ENCODE results near the gene NEK3.
"Not testable (repeated sequence)": the region's sequence is repeated elsewhere in the genome, so short reads cannot be mapped to it uniquely, and the experiment has no call there.

The NEK3 gene

GRCh38 chr13:52187029-52187423 is 27.6 kb upstream of the NEK3 start:
- no peak for DNase-seq (ENCODE audit: low read depth in 1 of 2, low spot score in 1 of 2)
- TF ChIP-seq JUND (IDR thresholded peaks at IDR 0.05; ENCODE audit: low read depth) = no peak
- in situ Hi-C loops (cut with HindIII; ENCODE audit: low pct_unique_long_range_greater_than_20kb, low sequenced_read_pairs) = no loop called here

- in situ Hi-C loops (cut with HindIII; ENCODE audit: low pct_unique_long_range_greater_than_20kb, low sequenced_read_pairs); DNase-seq (ENCODE audit: low read depth in 1 of 2, low spot score in 1 of 2): not testable (repeated sequence)
Observed at GRCh38 chr13:52181316-52181954, 22.0 kb upstream of the NEK3 start.

DNA sequence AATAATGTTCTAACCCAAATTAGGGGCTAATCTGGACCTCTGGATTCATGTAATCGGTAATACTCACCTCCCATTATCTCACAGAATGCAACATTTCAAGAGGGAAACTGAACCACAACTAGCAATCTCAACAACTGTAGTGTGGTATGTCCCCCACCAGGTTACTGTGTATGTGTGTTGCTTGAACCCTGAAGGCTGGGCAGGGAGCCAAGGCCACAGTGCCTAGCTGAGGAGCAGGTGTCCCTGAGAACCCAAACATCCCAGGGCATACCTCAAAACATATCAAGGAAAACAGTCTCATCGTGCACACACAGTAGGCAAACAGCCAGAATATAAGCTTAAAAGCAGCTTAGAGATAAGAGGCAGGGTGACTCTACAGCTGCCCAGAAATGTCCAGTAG is 20.5 kb upstream of the NEK3 start:
- TF ChIP-seq JUND (IDR thresholded peaks at IDR 0.05; ENCODE audit: low read depth) = no peak
- in situ Hi-C loops (cut with HindIII; ENCODE audit: low pct_unique_long_range_greater_than_20kb, low sequenced_read_pairs) = no loop called here
- no peak for DNase-seq (ENCODE audit: low read depth in 1 of 2, low spot score in 1 of 2)

DNA sequence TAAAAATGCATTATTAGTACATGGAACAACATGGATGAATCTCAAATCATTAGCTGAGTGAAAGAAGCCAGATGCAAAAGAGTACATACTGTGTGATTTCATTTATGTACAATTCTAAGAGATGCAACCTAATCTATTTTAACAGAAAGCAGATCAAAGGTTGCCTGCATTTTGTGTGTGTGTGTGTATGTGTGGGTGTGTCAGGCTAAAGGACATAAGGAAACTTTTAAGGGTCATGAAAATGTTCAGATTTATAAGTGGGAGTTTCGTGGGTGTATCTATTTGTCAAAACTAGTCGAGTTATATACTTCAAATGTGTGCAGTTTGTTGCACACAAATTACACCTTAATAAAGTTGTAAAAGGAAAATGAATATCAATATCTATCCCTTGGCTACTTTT is 17.9 kb upstream of the NEK3 start:
- no peak for DNase-seq (ENCODE audit: low read depth in 1 of 2, low spot score in 1 of 2)
- in situ Hi-C loops (cut with HindIII; ENCODE audit: low pct_unique_long_range_greater_than_20kb, low sequenced_read_pairs) = no loop called here
- no peak for TF ChIP-seq JUND (IDR thresholded peaks at IDR 0.05; ENCODE audit: low read depth)

- in situ Hi-C loops (cut with HindIII; ENCODE audit: low pct_unique_long_range_greater_than_20kb, low sequenced_read_pairs); DNase-seq (ENCODE audit: low read depth in 1 of 2, low spot score in 1 of 2): not testable (repeated sequence)
Observed at GRCh38 chr13:52173970-52174369, 14.6 kb upstream of the NEK3 start.

DNA sequence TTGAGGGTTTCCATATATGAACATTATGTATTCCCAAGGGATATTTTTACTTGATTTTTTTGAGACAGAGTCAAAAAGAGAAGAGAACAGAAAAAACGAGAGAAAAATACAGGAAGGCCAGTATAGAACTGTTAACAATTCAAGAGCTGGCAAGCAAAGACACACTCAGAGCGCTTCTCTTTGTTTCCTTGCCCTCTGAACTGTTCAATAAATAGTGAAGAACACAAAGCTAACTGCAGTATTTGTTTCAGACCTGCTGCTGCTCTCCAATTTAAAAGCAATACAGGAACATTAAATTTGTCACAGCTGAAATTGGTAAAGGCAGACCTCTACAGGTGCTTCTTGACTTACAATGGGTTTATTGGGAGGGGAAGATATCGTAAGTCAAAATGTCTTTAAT is 14.0 kb upstream of the NEK3 start:
- in situ Hi-C loops (cut with HindIII; ENCODE audit: low pct_unique_long_range_greater_than_20kb, low sequenced_read_pairs) = no loop called here

DNA sequence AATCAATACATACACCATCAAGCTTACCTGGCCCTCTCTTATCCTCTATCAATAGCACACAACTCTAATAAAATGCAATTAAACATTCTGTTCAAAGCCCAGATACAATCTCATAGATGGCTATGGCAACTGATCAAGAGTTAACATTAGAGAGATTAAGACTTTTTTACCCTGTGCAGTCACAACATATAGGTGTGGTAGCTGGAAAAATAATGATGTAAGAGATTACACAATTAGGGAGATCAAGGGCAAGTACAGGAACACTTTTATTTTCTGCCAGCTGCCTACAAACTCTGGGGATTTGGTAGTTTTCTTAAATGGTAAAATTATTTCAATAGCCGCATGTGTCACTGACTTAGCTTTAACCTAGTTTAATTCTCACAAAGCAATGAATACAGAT is 12.3 kb upstream of the NEK3 start:
- in situ Hi-C loops (cut with HindIII; ENCODE audit: low pct_unique_long_range_greater_than_20kb, low sequenced_read_pairs); DNase-seq (ENCODE audit: low read depth in 1 of 2, low spot score in 1 of 2): not testable (repeated sequence)

More for the DNA sequence above, 14.0 kb upstream of the NEK3 start:
- DNase-seq (ENCODE audit: low read depth in 1 of 2, low spot score in 1 of 2) = no peak
- no peak for TF ChIP-seq JUND (IDR thresholded peaks at IDR 0.05; ENCODE audit: low read depth)

GRCh38 chr13:52170828-52171391 is 11.5 kb upstream of the NEK3 start:
- DNase-seq (ENCODE audit: low read depth in 1 of 2, low spot score in 1 of 2) = not testable (repeated sequence)

DNA sequence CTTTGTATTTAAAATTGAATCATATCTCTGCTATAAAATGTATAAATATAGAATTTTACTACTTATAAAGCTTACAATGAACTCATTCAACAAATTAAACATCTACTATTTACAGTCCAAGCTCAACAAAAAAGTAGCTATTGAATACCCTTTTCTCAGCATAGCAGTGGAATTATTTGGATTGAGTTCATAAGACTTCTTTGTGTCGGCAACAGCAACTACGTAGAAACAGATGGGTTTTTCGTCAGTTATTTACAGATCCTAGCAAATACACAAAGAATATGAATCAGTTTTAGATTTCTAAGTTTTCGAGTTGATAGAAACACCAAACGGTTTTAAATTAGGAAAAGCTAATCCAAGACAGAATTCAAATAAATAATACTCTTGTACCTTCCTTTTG is 10.4 kb upstream of the NEK3 start:
- in situ Hi-C loops (cut with HindIII; ENCODE audit: low pct_unique_long_range_greater_than_20kb, low sequenced_read_pairs) = no loop called here
- TF ChIP-seq JUND (IDR thresholded peaks at IDR 0.05; ENCODE audit: low read depth) = no peak
- no peak for DNase-seq (ENCODE audit: low read depth in 1 of 2, low spot score in 1 of 2)

More at GRCh38 chr13:52170828-52171391, 11.5 kb upstream of the NEK3 start:
- in situ Hi-C loops (cut with HindIII; ENCODE audit: low pct_unique_long_range_greater_than_20kb, low sequenced_read_pairs) = not testable (repeated sequence)

DNA sequence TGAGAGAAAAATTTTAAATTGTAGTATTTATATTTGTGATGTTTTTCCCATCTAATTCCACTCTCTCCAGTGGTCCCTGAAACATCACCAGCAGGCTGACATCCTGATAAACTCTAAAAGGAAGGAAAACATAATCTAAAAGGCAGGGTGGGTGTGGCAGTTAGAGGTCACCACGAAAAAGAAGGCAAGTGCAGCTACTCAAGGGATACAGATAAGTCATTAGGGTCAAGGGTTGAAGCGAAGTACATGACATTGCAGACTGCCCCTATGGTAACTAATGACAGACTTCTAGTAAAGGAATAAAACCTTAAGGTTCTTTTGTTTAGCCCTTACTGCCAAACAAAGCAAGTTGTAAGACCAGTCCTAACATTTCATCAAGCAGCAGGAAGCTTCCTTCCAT is 6.0 kb upstream of the NEK3 start:
- no peak for DNase-seq (ENCODE audit: low read depth in 1 of 2, low spot score in 1 of 2)
- TF ChIP-seq JUND (IDR thresholded peaks at IDR 0.05; ENCODE audit: low read depth) = no peak
- in situ Hi-C loops (cut with HindIII; ENCODE audit: low pct_unique_long_range_greater_than_20kb, low sequenced_read_pairs) = no loop called here

DNA sequence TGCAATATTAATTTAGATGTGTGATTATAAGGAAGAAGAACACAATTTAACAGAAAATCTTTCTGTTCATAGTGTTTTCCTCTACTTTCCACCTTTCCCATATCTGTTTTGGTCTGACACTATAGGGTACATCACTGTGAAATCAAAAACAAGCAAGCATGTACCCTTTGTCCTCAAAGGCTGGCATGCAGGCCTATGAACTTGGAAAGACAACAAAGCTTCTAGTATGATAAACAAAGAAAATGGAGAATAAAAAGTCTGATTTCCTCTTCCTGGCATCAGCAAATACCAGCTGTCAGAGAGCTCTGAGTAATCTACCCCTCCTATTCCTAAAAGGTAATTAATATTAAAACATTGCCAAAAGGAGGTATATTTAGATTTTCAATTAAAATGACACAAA is 5.6 kb upstream of the NEK3 start:
- in situ Hi-C loops (cut with HindIII; ENCODE audit: low pct_unique_long_range_greater_than_20kb, low sequenced_read_pairs) = no loop called here
- no peak for DNase-seq (ENCODE audit: low read depth in 1 of 2, low spot score in 1 of 2)
- TF ChIP-seq JUND (IDR thresholded peaks at IDR 0.05; ENCODE audit: low read depth) = no peak

- in situ Hi-C loops (cut with HindIII; ENCODE audit: low pct_unique_long_range_greater_than_20kb, low sequenced_read_pairs); DNase-seq (ENCODE audit: low read depth in 1 of 2, low spot score in 1 of 2): not testable (repeated sequence)
Observed at GRCh38 chr13:52163878-52164277, 4.5 kb upstream of the NEK3 start.

GRCh38 chr13:52162279-52163101 is 3.1 kb upstream of the NEK3 start:
- in situ Hi-C loops (cut with HindIII; ENCODE audit: low pct_unique_long_range_greater_than_20kb, low sequenced_read_pairs) = no loop called here
- no peak for TF ChIP-seq JUND (IDR thresholded peaks at IDR 0.05; ENCODE audit: low read depth)
- DNase-seq (ENCODE audit: low read depth in 1 of 2, low spot score in 1 of 2) = no peak

Data from T47D (cell line).